Measurements from ENCODE around the gene KREMEN1.
A peak's percentile ranks its signal among the peaks of the same experiment; 100 is the strongest.
"Not testable (repeated sequence)": the region's sequence is repeated elsewhere in the genome, so short reads cannot be mapped to it uniquely, and the experiment has no call there.

Gene KREMEN1, protein sequence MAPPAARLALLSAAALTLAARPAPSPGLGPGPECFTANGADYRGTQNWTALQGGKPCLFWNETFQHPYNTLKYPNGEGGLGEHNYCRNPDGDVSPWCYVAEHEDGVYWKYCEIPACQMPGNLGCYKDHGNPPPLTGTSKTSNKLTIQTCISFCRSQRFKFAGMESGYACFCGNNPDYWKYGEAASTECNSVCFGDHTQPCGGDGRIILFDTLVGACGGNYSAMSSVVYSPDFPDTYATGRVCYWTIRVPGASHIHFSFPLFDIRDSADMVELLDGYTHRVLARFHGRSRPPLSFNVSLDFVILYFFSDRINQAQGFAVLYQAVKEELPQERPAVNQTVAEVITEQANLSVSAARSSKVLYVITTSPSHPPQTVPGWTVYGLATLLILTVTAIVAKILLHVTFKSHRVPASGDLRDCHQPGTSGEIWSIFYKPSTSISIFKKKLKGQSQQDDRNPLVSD

DNA sequence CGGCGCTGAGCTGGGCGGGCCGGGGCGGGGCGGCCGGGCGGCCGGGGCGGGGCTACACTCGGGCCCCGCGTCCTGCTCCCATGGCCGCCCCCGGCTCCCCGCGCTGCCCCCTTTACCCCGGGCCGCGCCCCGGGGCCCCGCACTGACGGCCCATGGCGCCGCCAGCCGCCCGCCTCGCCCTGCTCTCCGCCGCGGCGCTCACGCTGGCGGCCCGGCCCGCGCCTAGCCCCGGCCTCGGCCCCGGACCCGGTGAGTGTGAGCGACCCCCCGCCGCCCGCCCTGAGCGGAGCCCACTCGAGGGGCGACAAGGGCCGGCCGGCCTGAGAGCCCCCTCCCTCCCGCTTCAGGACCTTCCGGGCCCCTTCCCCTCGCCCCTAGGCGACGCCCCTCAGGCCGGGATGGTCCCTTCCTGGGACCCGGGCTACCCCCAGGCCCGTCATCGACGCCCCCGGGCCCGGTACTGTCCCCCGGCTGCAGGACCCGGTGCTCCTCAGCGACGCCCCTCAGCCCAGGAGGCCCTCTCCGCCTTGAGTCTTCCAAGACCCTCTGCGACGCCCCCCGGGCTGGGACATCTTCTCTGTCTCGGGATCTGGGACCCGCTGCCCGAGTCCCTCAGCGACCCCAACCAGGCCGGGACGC is at the start of gene KREMEN1:
Gene KREMEN1, plus strand, starts transcription at position 57 of the 639 bp plus-strand sequence. Its CDS starts 96 bp downstream, at position 153.
- no peak for DNase-seq (ENCODE audit: low read depth)

DNA sequence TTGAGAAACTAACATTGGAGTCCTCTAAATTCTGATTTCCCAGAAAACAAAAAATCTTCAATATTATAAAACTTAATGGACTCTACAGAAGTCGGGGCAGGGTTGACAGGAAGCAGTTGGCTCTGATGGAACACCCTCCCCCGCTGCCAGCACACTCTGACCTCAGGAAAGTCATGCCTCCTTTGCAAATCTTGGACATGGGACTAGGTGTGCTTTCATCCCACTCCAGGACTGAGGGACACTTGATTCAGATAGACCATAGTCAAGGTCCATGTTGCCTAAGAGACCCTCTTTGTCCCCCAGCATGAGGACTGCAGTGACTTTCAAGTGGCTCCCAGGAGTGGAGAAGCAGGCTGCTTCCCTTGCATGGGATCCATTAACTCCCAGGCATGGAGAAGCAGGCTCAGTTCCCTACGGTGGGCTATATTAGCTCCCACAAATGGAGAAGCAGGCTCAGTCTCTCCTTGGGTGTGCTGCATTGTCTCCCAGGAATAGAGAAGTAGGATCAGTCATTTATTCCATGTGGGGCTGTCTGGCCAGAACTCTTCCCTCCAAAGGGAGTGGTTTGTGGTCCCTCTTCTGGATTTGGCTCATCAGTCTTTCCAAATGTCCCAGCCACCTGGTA is 49.6 kb upstream of the KREMEN1 start:
- DNase-seq (ENCODE audit: low read depth), result no peak

DNA sequence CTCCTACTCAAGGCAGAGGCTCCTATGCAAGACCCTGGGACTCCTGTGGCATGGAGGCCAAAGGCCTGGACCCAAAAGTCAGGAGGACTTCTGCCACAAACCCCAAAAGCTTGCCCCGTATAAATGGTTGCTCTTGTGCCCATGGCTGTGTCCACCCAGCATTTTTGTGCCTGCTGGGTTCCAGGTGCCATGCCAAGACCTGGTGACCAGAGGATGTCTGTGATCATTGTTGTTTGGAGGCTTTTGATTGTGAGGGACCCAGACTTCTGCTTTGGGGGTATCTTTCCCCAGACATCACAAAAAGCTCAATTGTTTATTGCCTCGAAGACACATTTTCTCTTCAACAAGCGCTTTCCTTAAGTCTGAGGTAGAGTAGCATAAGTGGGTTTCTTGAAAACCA is 46.3 kb upstream of the KREMEN1 start:
- DNase-seq (ENCODE audit: low read depth), result no peak

DNA sequence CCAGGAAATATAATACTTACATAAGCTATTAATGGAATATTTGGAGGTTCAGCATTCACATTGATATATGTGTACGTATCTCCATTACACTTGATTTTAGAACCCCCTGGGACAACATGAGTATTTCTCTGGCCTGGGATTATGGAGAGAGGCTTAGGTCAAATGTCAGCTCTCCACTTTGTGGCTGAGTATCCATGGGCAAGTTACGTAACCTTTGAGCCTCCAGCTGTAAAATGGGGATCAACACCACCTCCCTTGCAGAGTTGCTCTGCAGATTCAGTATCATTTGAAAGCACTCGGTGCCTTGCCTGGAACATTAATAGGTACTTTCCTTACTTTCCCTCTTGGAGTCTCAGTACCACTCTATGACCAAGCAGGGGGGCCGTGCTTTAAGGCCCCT is 44.4 kb upstream of the KREMEN1 start:
- DNase-seq (ENCODE audit: low read depth), result no peak

DNA sequence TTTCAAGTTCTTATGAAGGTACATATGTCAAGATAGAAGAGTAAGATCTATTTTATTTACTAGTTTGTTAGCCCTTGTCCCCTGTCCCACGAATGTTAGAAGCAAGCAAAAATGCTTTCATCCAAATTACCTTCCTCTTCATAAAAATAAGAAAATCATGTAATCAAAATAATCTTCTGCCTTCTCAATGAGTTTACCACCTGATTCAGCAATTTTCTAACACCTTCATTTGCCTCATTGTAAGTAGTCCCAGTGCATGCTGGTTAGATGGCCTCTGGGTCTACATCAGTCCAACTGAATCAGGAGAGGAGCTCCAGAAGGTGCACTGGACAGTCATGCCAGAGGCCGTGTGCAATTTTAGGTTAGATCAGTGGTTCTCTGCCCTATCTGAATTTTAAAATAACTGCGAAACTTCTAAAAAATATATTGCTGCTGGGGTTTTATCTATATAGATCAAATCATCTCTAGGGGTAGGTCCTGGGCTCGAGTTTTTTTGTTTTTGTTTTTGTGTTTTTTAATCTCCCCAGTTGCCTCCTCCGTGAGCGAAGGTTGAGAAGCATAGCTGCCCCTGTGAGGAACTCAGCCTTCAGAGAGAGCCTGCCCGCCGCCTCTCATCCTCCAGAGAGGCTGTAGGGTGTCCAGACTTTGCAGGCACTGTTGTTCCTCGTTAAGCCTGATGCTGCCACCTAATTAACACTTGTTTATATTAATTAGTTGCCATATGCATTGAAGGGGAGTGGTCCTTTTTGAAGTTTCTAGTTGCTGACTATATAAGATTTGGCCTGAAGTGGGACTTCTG is 43.4 kb upstream of the KREMEN1 start:
- DNase-seq (ENCODE audit: low read depth), result no peak

DNA sequence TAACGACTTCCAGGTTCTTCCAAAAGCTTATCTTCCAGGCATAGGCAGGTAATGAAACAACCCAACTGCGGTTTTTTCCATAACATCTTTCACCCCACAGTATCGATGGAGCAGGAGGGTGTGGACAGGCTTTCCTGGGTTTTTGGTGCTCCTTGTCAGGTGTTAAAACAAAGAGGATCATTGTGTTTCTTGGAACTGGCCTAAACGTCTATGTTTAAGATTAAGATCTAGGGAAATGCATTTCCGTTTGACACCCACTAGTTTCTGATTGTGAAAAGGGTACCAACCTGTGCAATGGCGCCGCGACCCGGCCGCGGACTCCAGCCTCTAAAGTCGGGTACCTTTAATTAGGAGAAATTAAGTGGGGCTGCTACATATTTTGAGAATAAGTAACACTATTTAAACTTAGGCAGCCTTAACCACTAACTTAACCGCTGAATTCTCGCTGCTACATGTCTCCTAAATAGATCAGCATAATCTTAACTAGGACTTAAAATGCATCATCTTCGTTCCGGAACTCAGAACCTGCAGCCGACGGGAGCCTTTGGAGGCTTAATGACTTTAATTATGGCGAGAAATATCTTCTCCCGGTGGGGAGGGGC is 42.7 kb upstream of the KREMEN1 start:
- DNase-seq (ENCODE audit: low read depth), result no peak

DNA sequence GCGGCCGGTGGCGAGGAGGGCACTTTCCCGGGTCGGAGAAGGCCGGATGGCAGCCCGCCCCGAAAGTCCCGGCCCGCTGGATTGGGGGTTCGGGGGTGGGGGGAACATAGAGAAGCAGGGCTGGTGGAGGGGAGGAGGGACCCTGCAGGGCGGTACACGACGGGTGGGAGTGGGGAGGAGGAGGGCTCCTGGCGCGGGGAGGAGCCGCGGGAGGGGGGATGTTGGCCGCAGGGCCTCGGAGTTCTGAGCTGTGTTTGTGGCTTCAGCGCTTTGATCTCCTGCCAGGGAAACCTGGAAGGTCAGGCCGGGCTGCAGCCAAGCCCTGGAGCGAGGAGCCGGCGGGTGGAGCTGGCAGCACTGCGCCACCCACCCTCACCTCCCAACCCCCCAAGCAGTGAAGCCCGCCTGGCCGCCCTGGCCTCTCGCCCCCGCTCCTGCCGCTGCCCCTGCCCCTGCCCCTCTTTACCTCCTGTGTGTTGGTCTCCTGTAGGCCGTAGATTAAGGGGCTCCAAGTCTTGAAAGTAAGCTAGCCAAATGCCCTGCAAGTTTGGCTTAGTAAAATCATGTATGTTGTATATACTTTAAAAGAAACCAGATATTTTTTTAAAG is 42.1 kb upstream of the KREMEN1 start:
- no peak for DNase-seq (ENCODE audit: low read depth)

DNA sequence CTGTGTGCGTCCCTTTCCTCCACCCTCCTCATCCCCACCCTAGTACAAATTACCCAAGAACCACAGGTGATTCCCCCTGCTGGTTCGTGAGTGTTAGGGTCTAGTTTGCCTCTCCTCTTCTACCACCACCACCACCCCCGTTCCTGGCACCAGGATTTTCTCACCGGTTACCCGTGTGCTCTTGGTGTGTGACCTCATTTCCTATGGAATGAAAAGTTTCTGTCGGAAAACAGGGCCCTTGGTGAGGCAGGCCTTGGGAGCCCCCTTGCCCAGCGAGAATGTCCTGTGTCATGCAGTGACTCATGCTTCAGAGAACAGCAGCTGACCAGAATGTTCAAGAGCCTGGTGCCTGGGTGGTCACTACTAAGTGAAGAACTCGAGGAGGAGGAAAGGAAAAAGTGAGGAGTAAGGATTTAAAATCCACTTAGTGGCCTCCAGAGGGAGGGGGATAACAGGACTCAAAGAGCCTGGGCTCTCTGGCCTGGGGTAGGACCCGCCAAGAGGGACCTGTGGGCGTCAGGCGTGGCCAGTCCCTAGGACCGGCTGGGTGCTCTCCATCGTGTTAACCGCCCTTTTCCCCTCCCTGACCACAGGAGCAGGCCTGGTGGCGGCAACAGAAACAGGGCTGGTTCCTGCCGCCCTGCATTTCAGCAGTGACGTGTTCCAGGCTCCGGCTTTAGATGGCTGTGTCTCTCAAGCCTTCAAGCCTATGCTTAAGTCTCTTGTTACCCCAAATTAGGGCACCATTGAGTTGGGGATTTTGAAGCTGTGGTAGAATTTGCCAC is 41.4 kb upstream of the KREMEN1 start:
- DNase-seq (ENCODE audit: low read depth), result no peak

DNA sequence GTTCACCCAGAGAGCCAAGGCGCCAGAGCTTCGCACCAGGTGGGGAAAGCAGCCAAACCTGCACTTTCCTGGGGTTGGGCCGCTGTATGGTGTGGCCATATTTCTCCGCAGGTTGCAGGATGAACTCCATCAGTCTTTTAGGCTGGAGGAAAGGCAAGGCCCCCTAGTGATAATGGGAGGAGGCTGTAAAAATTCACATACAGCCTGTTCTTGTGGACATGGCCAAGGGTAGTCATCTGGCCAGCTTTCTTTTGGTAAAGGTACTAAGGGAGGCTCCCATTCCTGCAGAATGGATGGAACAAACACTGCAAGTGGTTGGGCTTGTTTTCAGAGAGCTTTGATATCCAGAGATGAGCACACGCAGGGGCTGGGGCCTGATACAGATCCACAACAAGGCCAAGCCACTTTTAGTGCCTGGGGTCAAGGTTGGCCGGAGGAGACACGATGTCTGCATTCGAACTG is 40.8 kb upstream of the KREMEN1 start:
- no peak for DNase-seq (ENCODE audit: low read depth)

DNA sequence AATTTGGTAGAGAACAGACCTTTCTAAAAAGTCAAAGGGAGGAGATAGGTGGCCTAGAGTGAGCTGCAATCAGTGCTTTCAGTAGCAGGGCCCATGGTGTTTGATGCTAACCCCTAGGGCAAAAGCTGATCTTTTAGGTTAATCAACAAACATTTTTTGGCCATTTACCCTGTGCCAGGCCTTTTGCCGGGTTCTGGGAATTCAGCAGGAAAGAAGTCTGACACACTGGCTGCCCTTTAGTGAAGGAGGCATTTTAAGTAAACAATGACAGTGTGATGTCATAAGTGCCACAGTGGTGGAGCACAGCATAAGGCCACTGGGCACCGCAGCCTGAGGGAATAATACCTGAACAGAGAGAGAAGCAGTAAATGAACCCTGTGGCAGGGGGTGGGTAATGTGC is 40.3 kb upstream of the KREMEN1 start:
- no peak for DNase-seq (ENCODE audit: low read depth)

DNA sequence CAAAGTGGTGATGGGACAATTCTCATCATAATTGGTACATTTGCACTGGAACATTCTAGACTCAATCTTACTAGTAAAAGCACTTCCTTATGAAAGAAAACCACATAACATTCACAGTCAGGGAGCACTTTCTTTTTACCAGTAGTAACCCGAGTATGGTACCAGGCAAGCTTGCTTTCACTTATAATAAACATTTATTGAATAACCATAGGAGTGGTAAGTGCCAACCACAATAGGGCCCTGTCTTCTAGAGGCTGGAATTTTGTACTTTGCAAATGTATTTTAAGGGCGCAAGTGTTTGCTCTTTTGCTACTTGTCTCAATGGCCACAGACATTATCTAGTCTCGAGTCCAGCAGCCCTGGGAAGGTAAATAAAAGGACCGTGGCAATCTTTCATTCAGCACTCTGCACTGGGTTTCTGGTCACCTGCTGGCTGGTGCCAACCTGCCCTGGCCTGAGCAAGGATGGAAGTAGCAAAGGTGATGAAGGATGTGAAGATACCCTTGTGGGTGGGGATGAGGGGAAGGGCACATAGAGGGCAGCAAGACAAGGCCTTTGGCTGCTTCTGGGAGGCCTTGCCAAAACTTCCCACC is 35.4 kb upstream of the KREMEN1 start:
- no peak for DNase-seq (ENCODE audit: low read depth)

DNA sequence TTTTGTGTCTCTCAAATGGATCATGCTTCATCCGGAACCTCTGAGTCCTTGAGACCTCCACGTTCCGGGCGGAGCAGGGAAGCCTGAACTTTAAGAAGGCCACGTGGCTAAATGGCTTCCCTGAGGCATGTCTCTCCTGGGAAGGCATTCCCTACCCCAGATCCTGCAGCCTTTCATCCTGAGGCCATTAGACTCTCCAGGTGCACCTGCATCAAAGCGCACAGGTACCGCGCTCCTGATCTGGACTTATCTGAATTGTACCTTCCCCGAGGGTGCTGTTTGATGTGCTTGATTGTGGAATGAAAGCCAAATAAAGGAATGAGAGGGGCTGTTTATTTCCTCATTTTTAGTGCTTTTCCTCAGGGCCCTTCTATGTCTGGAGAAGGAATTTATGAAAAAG is 33.7 kb upstream of the KREMEN1 start:
- no peak for DNase-seq (ENCODE audit: low read depth)

DNA sequence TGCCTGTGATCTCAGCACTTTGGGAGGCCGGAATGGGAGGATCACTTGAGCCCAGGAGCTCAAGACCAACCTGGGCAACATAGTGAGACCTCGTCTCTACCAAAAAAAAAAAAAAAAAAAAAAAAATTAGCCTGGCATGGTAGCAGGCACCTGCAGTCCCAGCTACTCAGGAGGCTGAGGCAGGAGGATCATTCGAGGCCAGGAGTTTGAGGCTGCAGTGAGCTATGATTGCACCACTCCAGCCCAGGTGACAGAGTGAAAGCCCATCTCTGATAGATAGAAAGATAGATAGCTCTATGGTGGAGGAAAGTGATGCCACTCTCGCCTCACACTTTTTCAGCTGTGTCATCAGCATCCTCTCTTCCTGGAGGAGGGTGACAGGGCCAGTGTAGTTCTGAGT is 33.2 kb upstream of the KREMEN1 start:
- DNase-seq (ENCODE audit: low read depth), result not testable (repeated sequence)

DNA sequence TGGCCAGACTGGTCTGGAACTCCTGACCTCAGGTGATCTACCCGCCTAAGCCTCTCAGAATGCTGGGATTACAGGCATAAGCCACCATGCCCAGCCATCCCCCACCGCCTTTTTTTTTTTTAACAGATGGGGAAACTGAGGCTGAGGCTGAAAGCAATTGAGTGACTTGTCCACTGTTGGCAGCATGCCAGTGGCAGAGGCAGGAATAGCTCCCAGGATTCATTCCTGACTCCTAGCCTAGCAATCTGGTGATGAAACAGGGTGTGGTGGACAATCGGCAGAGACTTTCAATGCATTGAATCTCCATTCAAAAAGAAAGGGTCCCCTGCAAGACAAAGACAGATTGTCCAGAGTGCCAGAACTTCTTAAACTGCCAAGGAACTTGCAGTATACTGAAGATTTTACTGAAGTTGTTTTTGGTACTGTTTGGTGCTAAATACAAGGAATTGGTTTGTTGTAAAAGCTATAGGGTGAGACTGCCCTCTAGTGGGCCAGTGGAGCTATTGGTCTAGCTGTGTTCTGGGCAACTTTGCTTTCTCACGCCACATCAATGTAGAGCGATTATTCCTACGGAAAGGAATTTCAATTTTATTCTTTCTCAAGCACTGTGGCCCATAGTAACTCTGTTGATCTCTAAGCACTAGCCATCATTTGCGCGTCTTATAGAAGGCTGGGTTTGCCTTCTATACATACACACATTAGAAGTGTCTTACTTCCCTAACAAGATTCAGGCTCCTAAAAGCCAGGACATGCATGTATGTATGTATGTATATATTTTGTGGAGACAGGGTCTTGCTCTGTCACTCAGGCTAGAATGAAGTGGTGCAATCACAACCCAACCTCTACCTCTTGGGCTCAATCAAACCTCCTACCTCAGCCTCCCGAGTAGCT is 32.2 kb upstream of the KREMEN1 start:
- peak; percentile 55 for DNase-seq (ENCODE audit: low read depth)

DNA sequence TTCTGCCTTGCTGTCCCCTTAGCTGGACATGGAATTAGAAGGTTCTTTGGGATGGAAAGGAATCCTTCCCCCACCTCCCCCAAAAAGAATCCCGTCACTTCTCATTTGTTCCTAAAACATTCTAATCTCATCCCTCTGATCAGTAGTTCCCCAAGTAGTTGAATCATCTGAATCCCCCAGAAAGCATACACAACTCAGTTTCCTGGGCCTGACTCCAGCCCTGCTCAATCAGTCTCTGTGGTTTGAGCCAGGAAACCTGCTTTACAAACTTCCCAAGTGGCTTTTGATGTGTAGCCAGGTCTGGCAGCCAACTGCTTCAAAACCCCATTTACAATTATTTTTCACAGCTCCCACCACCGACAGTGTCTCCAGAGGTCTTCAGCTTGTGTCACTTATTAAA is 31.4 kb upstream of the KREMEN1 start:
- DNase-seq (ENCODE audit: low read depth), result no peak

DNA sequence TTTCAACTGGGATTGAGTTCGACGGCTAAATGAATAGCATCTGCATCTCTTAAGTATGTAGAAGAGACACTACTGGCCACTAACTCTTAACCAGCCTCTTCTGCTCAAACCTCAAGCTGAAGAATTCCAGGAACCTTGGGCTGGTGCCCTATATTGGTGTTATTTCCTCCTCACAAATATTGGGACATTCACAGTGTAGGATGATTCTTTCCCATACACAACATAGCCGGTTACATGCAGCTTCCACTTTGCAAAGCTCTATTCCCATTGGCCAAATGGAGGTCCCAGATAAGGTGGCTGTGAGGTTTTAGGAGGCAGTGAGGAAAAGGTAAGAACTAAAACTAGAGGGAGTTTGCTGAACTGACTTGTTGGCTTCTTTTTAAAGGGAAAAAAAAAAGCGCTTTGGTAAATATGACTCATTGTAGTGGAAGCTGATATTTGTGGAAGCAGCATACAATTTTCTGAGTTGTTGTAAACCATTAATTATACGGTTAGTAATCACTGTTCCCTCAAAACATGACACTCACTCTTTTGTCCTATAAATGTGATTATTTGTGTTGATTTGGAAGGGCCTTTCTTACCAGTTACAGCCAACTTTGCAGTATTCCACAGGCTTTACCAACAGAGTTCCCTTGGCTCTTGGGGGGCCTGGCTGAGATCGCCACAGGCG is 28.8 kb upstream of the KREMEN1 start:
- no peak for DNase-seq (ENCODE audit: low read depth)

DNA sequence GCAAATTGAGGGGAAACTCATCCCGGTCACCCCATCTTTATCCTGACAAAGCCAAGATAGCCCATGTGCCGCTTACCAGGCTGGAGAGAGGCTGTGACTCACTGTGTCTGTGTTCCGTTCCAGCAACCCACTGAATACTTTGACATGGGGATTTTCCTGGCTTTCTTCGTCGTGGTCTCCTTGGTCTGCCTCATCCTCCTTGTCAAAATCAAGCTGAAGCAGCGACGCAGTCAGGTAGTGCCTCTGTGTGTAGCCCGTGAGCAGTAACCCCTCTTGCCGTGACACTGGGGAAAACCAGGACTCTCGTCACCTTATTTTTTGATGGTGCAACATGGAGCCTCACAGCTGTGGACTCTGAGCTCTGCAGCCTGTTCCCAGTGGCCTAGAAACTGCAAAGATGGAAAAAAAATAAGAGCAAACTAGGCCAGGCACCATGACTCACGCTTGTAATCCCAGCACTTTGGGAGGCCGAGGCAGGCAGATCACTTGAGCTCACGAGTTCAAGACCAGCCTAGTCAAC is 28.1 kb upstream of the KREMEN1 start:
- no peak for DNase-seq (ENCODE audit: low read depth)

Data from activated T-cell treated with anti-CD3 and anti-CD28 coated beads for 1 hour (primary cell).